Endodermal cell (in vitro differentiated cells): ENCODE measurements around the gene SPAG6. TPM values are rescaled to one million over a fixed set of nuclear protein-coding genes. Genes with fewer than 3 reads are reported as not detected.

Source experiments
- DNase-seq: peaks from one replicate; pipeline ENCODE4 v3.0.0-alpha.2; 2017
- H3K27ac ChIP-seq: 2 replicates; pipeline ENCODE4 v1.5.1; 2013; ENCODE audit warnings: mild to moderate bottlenecking, low read depth, low read length, moderate library complexity
- H3K27me3 ChIP-seq: 2 replicates; pipeline ENCODE4 v1.6.1; 2013; ENCODE audit warnings: mild to moderate bottlenecking, low read length, moderate library complexity; ENCODE audit not compliant: insufficient read depth, control insufficient read depth, poor library complexity, severe bottlenecking
- H3K36me3 ChIP-seq: 2 replicates; pipeline ENCODE4 v1.7.0; 2013; ENCODE audit warnings: mild to moderate bottlenecking, low read length, moderate library complexity; ENCODE audit not compliant: control insufficient read depth, insufficient read depth
- H3K4me1 ChIP-seq: one replicate; pipeline ENCODE4 v1.7.0; 2013; ENCODE audit warnings: low read length; ENCODE audit not compliant: control insufficient read depth, insufficient read depth
- H3K4me3 ChIP-seq: 2 replicates; pipeline ENCODE4 v1.5.1; 2013; ENCODE audit warnings: mild to moderate bottlenecking, low read length, moderate library complexity
- H3K9ac ChIP-seq: 2 replicates; pipeline ENCODE4 v1.6.1; 2013; ENCODE audit warnings: mild to moderate bottlenecking, low read length, moderate library complexity; ENCODE audit not compliant: poor library complexity, severe bottlenecking; ENCODE audit errors: extremely low read depth
- H3K9me3 ChIP-seq: 2 replicates; pipeline ENCODE4 v1.6.1; 2013; ENCODE audit warnings: mild to moderate bottlenecking, low read length, moderate library complexity; ENCODE audit not compliant: control insufficient read depth
- H3K27ac Mint-ChIP-seq: 2 replicates; pipeline ENCODE4 v1.8.0; 2020; ENCODE audit warnings: mixed read lengths
- H3K27me3 Mint-ChIP-seq: 2 replicates; pipeline ENCODE4 v1.8.0; 2021; ENCODE audit warnings: mild to moderate bottlenecking, mixed read lengths; ENCODE audit not compliant: insufficient read depth
- H3K36me3 Mint-ChIP-seq: 2 replicates; pipeline ENCODE4 v1.8.0; 2020; ENCODE audit warnings: low read depth, mixed read lengths
- H3K4me1 Mint-ChIP-seq: 2 replicates; pipeline ENCODE4 v1.8.0; 2020; ENCODE audit warnings: mixed read lengths
- H3K4me3 Mint-ChIP-seq: 2 replicates; pipeline ENCODE4 v1.8.0; 2020; ENCODE audit warnings: mild to moderate bottlenecking, moderate library complexity, mixed read lengths
- H3K9me3 Mint-ChIP-seq: 2 replicates; pipeline ENCODE4 v1.8.0; 2020; ENCODE audit warnings: mild to moderate bottlenecking, mixed read lengths
- CTCF ChIP-seq: fragments of 200-600 bp; sonication (generic); conservative IDR thresholded peaks from 2 replicates; pipeline ENCODE4 v1.5.0; 2021; ENCODE audit warnings: antibody characterized with exemption, mild to moderate bottlenecking
- WGBS, 2 experiments: methylation state at CpG; one replicate each; pipeline versions ENCODE4 v1.1.5 to v1.1.7; 2013; ENCODE audit warnings: missing lambda C conversion rate in 2 of 2, mixed read lengths in 1 of 2; ENCODE audit not compliant: insufficient coverage in 1 of 2, insufficient read length in 1 of 2; 5-methylcytosine and 5-hydroxymethylcytosine counted together
- total RNA-seq, 2 donors: library from RNA; stranded (reverse); fragmentation: NEBNext Ultra II Directional in 1 of 2; extraction: Animal tissue kit (Norgen Biotek cat#: 25700) in 1 of 2; gene quantifications; 2 replicates in 1 of 2; 3 replicates in 1 of 2; pipeline ENCODE4 v1.2.1, GENCODE V29; 2021

The SPAG6 gene
- total RNA-seq, 2 donors from 2014 or later: 1.1 to 2.1 TPM

GRCh38 chr10:22458272-22459038 lies 113.2 kb downstream of the SPAG6 start:
- H3K9ac ChIP-seq: no peak overlapping the region
- no peaks in the 10 kb centered on the region for H3K4me1 ChIP-seq
- no peaks in the 10 kb centered on the region for H3K27me3 ChIP-seq
- Mint-ChIP-seq H3K9me3 (no peaks in the 10 kb centered on the region), H3K27me3 (peaks cover 2% of the 10 kb centered on the region), H3K27ac (no peak overlapping the region), H3K36me3 (no peaks in the 10 kb centered on the region), H3K4me3 (no peak overlapping the region), H3K4me1 (no peaks in the 10 kb centered on the region)
- no peak for TF ChIP-seq CTCF
- 93 to 100% methylated on average over 8 to 9 of the region's 9 CpGs for WGBS, 2 experiments
- no peak overlapping the region for H3K27ac ChIP-seq
- no peak overlapping the region for H3K4me3 ChIP-seq
- no peak for DNase-seq
- no peaks in the 10 kb centered on the region for H3K9me3 ChIP-seq
- no peaks in the 10 kb centered on the region for H3K36me3 ChIP-seq

GRCh38 chr10:22459496-22459895 lies 114.2 kb downstream of the SPAG6 start:
- Mint-ChIP-seq H3K27me3 (peaks cover 2% of the 10 kb centered on the region), H3K27ac (no peak overlapping the region), H3K4me1 (no peaks in the 10 kb centered on the region), H3K9me3 (no peaks in the 10 kb centered on the region), H3K4me3 (no peak overlapping the region), H3K36me3 (no peaks in the 10 kb centered on the region)
- Histone ChIP-seq H3K4me3 (no peak overlapping the region), H3K4me1 (no peaks in the 10 kb centered on the region), H3K36me3 (no peaks in the 10 kb centered on the region), H3K27ac (no peak overlapping the region), H3K27me3 (no peaks in the 10 kb centered on the region), H3K9ac (no peak overlapping the region), H3K9me3 (no peaks in the 10 kb centered on the region)
- DNase-seq: no peak
- WGBS, 2 experiments: 86% methylated on average over 2 of the region's 2 CpGs; no CpG with 5 or more reads in 1 of the 2 experiments
- no peak for TF ChIP-seq CTCF

- Mint-ChIP-seq H3K9me3 (no peaks in the 10 kb centered on the region), H3K27me3 (peaks cover 2% of the 10 kb centered on the region), H3K4me1 (no peaks in the 10 kb centered on the region), H3K27ac (no peak overlapping the region), H3K4me3 (no peak overlapping the region), H3K36me3 (no peaks in the 10 kb centered on the region)
- Histone ChIP-seq H3K27me3 (no peaks in the 10 kb centered on the region), H3K9ac (no peak overlapping the region), H3K9me3 (no peaks in the 10 kb centered on the region), H3K27ac (no peak overlapping the region), H3K4me1 (no peaks in the 10 kb centered on the region), H3K36me3 (no peaks in the 10 kb centered on the region), H3K4me3 (no peak overlapping the region)
- DNase-seq: no peak
- 94 to 95% methylated on average over 4 to 7 of the region's 7 CpGs for WGBS, 2 experiments
- TF ChIP-seq CTCF: no peak
Measured at GRCh38 chr10:22460101-22460500, 114.8 kb downstream of the SPAG6 start.
